ENCODE data around the gene MAPK8IP2. TPM values are rescaled to one million over a fixed set of nuclear protein-coding genes. Genes with fewer than 3 reads are reported as not detected.

The MAPK8IP2 gene
- total RNA-seq, 1 experiment from 2014 or later: 0.15 TPM

Other genes starting within 250 kb of the MAPK8IP2 start
- 37.0 and 40.3 TPM in 2 replicates for gene SBF1, start 125.8 kb upstream of the MAPK8IP2 start, total RNA-seq (2014; rRNA removed; shearing (Covaris generic))
- 8.9 and 9.2 TPM in 2 replicates for gene ADM2, start 119.2 kb upstream of the MAPK8IP2 start, total RNA-seq (2014; rRNA removed; shearing (Covaris generic))
- gene MIOX, start 113.9 kb upstream of the MAPK8IP2 start, total RNA-seq (2014; rRNA removed; shearing (Covaris generic)): 0.27 and 0.29 TPM in 2 replicates
- 17.0 and 21.1 TPM in 2 replicates for gene LMF2, start 93.1 kb upstream of the MAPK8IP2 start, total RNA-seq (2014; rRNA removed; shearing (Covaris generic))
- 28.6 and 38.0 TPM in 2 replicates for gene NCAPH2, start 92.6 kb upstream of the MAPK8IP2 start, total RNA-seq (2014; rRNA removed; shearing (Covaris generic))
- 3.0 and 4.0 TPM in 2 replicates for gene SCO2, start 75.2 kb upstream of the MAPK8IP2 start, total RNA-seq (2014; rRNA removed; shearing (Covaris generic))
- 25.8 and 27.3 TPM in 2 replicates for gene TYMP, start 70.8 kb upstream of the MAPK8IP2 start, total RNA-seq (2014; rRNA removed; shearing (Covaris generic))
- 1.6 and 2.1 TPM in 2 replicates for gene KLHDC7B, start 54.9 kb upstream of the MAPK8IP2 start, total RNA-seq (2014; rRNA removed; shearing (Covaris generic))
- 0.50 TPM in 1 of 2 replicates, not detected in the other for gene SYCE3, start 37.9 kb upstream of the MAPK8IP2 start, total RNA-seq (2014; rRNA removed; shearing (Covaris generic))
- gene CPT1B, start 22.4 kb upstream of the MAPK8IP2 start, total RNA-seq (2014; rRNA removed; shearing (Covaris generic)): 9.6 and 9.8 TPM in 2 replicates
- gene CHKB, start 17.9 kb upstream of the MAPK8IP2 start, total RNA-seq (2014; rRNA removed; shearing (Covaris generic)): 16.1 and 21.0 TPM in 2 replicates
- gene ARSA, start 27.4 kb downstream of the MAPK8IP2 start, total RNA-seq (2014; rRNA removed; shearing (Covaris generic)): 14.0 and 14.5 TPM in 2 replicates
- 0.98 and 1.2 TPM in 2 replicates for gene SHANK3, start 72.0 kb downstream of the MAPK8IP2 start, total RNA-seq (2014; rRNA removed; shearing (Covaris generic))
- gene ACR, start 137.4 kb downstream of the MAPK8IP2 start, total RNA-seq (2014; rRNA removed; shearing (Covaris generic)): not detected in 2 replicates
- 14.7 and 17.4 TPM in 2 replicates for gene RABL2B, start 182.8 kb downstream of the MAPK8IP2 start, total RNA-seq (2014; rRNA removed; shearing (Covaris generic))